Peyer's patch (tissue), 4 donors: ENCODE results near the gene THUMPD2. TPM values are rescaled to one million over a fixed set of nuclear protein-coding genes. Genes with fewer than 3 reads are reported as not detected.
A peak's percentile ranks its signal among the peaks of the same experiment; 100 is the strongest.

Experiments used
- DNase-seq, 3 donors: peaks; one replicate each; pipeline ENCODE4 v3.0.0-alpha.2; 2017 to 2019
- H3K27ac ChIP-seq, 4 donors: fragments of 200-600 bp; sonication (generic); one replicate each; pipeline ENCODE4 v1.5.1; 2016 to 2019
- H3K27me3 ChIP-seq, 2 donors: fragments of 200-600 bp; sonication (generic); one replicate each; pipeline ENCODE4 v1.5.1; 2019
- H3K36me3 ChIP-seq, 3 donors: fragments of 200-600 bp; sonication (generic); one replicate each; pipeline ENCODE4 v1.5.1; 2016 to 2019
- H3K4me1 ChIP-seq, 4 donors: fragments of 200-600 bp; sonication (generic); one replicate each; pipeline ENCODE4 v1.5.1; 2016 to 2019
- H3K4me3 ChIP-seq, 4 donors: fragments of 200-600 bp; sonication (generic); 1 replicate in 3 of 4; 2 replicates in 1 of 4; pipeline ENCODE4 v1.5.1; 2016 to 2019; ENCODE audit warnings: mild to moderate bottlenecking in 1 of 4
- H3K9me3 ChIP-seq, 4 donors: fragments of 200-600 bp; sonication (generic); one replicate each; pipeline ENCODE4 v1.5.1; 2016 to 2019; ENCODE audit warnings: mild to moderate bottlenecking in 1 of 4
- CTCF ChIP-seq, 6 experiments: fragments of 450-650 bp in 4 of 6; fragments of 200-600 bp in 2 of 6; sonication (generic) in 1 of 6; IDR thresholded peaks; one replicate each; pipeline ENCODE4 v1.5.1; 2017 to 2019; ENCODE audit warnings: antibody characterized with exemption in 6 of 6, mild to moderate bottlenecking in 3 of 6, moderate library complexity in 1 of 6
- POLR2A ChIP-seq, 2 donors: fragments of 450-650 bp; IDR thresholded peaks; one replicate each; pipeline ENCODE4 v1.5.1; 2017; ENCODE audit warnings: antibody characterized with exemption in 2 of 2, mild to moderate bottlenecking in 2 of 2, moderate library complexity in 2 of 2
- total RNA-seq, 4 donors: library from RNA; depleted of rRNA; stranded (reverse); fragments of >200 nt; gene quantifications; one replicate each; pipeline ENCODE4 v1.1.0, GENCODE V29; 2016

Gene THUMPD2
- total RNA-seq, 4 donors from 2014 or later: 14.2 to 19.8 (median 16.0) TPM

GRCh38 chr2:39782591-39782990 is 3.5 kb upstream of the THUMPD2 start:
- Histone ChIP-seq H3K4me1 (peaks cover 0 to 10% (median under 1%) of the 10 kb centered on the region in 4 donors), H3K4me3 (no peak overlapping the region), H3K27me3 (no peaks in the 10 kb centered on the region), H3K27ac (no peak overlapping the region), H3K9me3 (no peaks in the 10 kb centered on the region), H3K36me3 (no peaks in the 10 kb centered on the region)
- no peak for DNase-seq
- TF ChIP-seq CTCF (IDR thresholded peaks at IDR 0.05): no peak
- TF ChIP-seq POLR2A (IDR thresholded peaks at IDR 0.05): no peak

- H3K4me3 ChIP-seq: no peak overlapping the region
- no peak for DNase-seq
- H3K27ac ChIP-seq: no peak overlapping the region
- H3K27me3 ChIP-seq: no peaks in the 10 kb centered on the region
- no peaks in the 10 kb centered on the region for H3K36me3 ChIP-seq
- no peak for TF ChIP-seq CTCF (IDR thresholded peaks at IDR 0.05)
- no peak for TF ChIP-seq POLR2A (IDR thresholded peaks at IDR 0.05)
- no peaks in the 10 kb centered on the region for H3K9me3 ChIP-seq
- peaks cover 0 to 17% (median 4%) of the 10 kb centered on the region in 4 donors for H3K4me1 ChIP-seq
These were observed 2.6 kb upstream of the THUMPD2 start for GRCh38 chr2:39781697-39782096.

GRCh38 chr2:39780825-39781600 is 2.0 kb upstream of the THUMPD2 start:
- TF ChIP-seq CTCF (IDR thresholded peaks at IDR 0.05): no peak
- no peak for TF ChIP-seq POLR2A (IDR thresholded peaks at IDR 0.05)
- Histone ChIP-seq H3K9me3 (no peaks in the 10 kb centered on the region), H3K27me3 (no peaks in the 10 kb centered on the region), H3K36me3 (no peaks in the 10 kb centered on the region), H3K4me3 (no peak overlapping the region), H3K4me1 (peaks cover 0 to 21% (median 4%) of the 10 kb centered on the region in 4 donors), H3K27ac (no peak overlapping the region)
- no peak for DNase-seq

- H3K4me3 ChIP-seq: no peak overlapping the region
- H3K4me1 ChIP-seq: peaks cover 0 to 21% (median 4%) of the 10 kb centered on the region in 4 donors
- TF ChIP-seq CTCF (IDR thresholded peaks at IDR 0.05) (no peak), POLR2A (IDR thresholded peaks at IDR 0.05) (no peak)
- H3K27ac ChIP-seq: no peak overlapping the region
- no peak for DNase-seq
- H3K36me3 ChIP-seq: no peaks in the 10 kb centered on the region
- H3K9me3 ChIP-seq: no peaks in the 10 kb centered on the region
- no peaks in the 10 kb centered on the region for H3K27me3 ChIP-seq
These were observed 869 bp upstream of the THUMPD2 start for GRCh38 chr2:39779927-39780326.

GRCh38 chr2:39779341-39779851 is 338 bp upstream of the THUMPD2 start:
- no peak for TF ChIP-seq CTCF (IDR thresholded peaks at IDR 0.05)
- no peak for TF ChIP-seq POLR2A (IDR thresholded peaks at IDR 0.05)
- no peaks in the 10 kb centered on the region for H3K27me3 ChIP-seq
- DNase-seq: no peak
- no peaks in the 10 kb centered on the region for H3K9me3 ChIP-seq
- peak overlapping the region; percentile 68 to 88 (median 82) for H3K27ac ChIP-seq
- H3K4me1 ChIP-seq: peaks cover 0 to 21% (median 4%) of the 10 kb centered on the region in 4 donors
- peak overlapping the region; percentile 69 to 99 (median 84) for H3K4me3 ChIP-seq
- no peaks in the 10 kb centered on the region for H3K36me3 ChIP-seq
